A673 (cell line): ENCODE data around the gene PARD6A.

ENCODE experiments used
- EZH2 ChIP-seq: fragments of 200-600 bp; sonication (generic); IDR thresholded peaks from 2 replicates; pipeline ENCODE4 v1.6.1; 2017; ENCODE audit warnings: borderline replicate concordance, low read depth, mild to moderate bottlenecking, mixed read lengths, antibody characterized with exemption, low read length; ENCODE audit not compliant: poor library complexity, severe bottlenecking
- TF ChIP-seq, protein P1 (sequence below): fragments of 300-800, 200-600 bp; sonication (generic); conservative IDR thresholded peaks from 2 replicates; pipeline ENCODE4 v1.5.1; 2017; ENCODE audit warnings: low read depth, mild to moderate bottlenecking, antibody characterized with exemption, low read length, moderate library complexity, mixed read lengths

DNA sequence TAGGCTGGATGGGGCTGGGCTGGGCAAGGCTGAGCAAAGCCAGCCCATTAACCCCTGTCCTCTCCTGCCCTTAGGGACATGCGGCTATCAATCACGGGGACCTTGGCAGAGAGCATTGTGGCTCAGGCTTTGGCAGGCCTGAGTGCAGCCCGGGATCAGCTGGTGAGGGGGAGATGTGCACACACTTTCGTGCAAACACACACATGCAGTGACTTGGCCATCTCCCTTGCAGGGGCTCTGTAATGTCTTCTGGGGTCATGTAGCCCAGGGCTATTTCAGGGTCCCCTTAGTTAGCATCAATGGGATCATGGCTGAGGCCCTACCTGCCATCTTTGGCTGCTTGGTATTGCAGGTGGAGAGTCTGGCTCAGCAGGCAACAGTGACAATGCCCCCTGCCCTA is 8.9 kb upstream of the PARD6A start:
- TF ChIP-seq EZH2: no peak
- TF ChIP-seq, protein P1, sequence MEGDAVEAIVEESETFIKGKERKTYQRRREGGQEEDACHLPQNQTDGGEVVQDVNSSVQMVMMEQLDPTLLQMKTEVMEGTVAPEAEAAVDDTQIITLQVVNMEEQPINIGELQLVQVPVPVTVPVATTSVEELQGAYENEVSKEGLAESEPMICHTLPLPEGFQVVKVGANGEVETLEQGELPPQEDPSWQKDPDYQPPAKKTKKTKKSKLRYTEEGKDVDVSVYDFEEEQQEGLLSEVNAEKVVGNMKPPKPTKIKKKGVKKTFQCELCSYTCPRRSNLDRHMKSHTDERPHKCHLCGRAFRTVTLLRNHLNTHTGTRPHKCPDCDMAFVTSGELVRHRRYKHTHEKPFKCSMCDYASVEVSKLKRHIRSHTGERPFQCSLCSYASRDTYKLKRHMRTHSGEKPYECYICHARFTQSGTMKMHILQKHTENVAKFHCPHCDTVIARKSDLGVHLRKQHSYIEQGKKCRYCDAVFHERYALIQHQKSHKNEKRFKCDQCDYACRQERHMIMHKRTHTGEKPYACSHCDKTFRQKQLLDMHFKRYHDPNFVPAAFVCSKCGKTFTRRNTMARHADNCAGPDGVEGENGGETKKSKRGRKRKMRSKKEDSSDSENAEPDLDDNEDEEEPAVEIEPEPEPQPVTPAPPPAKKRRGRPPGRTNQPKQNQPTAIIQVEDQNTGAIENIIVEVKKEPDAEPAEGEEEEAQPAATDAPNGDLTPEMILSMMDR: no peak
